Left forelimb (tissue), 1 donor: ENCODE data around the gene KLHDC7A.
"Not testable (repeated sequence)": the region's sequence is repeated elsewhere in the genome, so short reads cannot be mapped to it uniquely, and the experiment has no call there.

ENCODE experiments used
- DNase-seq: peaks from one replicate; pipeline ENCODE4 v3.0.0-alpha.2; 2018; ENCODE audit warnings: low spot score

KLHDC7A gene

DNA sequence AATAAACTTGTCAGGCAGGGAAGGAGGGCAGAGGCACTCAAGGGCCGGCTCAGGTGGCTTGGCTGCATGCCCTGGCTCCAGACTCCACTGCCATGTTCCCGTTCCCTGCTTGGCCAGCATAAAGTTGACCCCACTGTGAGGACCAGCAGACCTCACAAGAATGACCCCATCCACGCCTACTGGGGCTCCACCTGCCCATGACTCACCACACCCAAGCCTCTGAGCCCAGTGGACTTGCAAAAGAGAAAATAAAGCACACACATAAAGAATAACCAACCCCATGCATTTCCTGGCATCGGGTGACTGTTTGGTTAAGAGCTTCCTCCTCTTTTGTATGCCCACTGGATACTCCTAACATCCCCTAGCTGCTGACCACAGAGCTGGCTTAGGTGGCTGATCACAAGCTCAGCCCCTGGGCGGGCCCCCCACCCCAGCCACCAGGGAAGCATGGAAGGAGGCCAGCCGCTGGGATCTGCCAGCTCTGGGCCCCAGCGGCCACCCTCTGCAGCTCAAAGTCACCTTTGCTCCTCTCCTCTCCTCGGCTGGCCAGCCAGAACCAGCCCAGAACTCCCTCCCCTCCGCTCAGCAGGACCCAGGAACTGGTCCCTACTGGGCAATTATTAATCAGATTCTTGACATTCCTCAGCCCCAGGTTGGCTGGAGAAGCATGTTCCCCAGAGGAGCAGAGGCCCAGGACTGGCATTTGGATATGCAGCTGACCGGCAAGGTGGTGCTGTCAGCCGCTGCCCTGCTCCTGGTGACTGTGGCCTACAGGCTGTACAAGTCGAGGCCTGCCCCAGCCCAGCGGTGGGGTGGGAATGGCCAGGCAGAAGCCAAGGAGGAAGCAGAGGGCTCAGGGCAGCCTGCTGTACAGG, at the start of gene KLHDC7A:
Gene KLHDC7A, plus strand, starts transcription at position 616 of the 875 bp plus-strand sequence. Its CDS starts 52 bp downstream, at position 668.
- DNase-seq = no peak

DNA sequence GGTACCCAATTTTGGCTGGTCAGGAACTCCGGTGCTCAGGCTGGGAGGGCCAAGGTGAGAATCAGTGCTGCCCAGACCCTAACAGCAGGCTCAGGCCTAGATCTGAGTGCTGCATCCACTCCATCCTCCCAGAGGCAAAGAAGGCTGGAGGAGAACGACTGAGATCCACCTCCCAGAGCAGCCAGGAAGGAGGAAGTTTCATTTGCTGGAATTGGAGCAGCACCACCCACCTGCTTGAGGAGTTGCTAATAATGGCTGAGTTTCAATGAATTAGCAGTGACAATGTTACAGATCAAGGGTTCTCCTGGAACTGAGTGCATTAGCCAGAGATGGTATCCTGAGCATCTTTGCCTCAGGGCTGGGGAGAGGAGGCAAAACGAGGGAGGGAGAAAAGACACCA, 46.7 kb upstream of the KLHDC7A start:
- DNase-seq = no peak

DNA sequence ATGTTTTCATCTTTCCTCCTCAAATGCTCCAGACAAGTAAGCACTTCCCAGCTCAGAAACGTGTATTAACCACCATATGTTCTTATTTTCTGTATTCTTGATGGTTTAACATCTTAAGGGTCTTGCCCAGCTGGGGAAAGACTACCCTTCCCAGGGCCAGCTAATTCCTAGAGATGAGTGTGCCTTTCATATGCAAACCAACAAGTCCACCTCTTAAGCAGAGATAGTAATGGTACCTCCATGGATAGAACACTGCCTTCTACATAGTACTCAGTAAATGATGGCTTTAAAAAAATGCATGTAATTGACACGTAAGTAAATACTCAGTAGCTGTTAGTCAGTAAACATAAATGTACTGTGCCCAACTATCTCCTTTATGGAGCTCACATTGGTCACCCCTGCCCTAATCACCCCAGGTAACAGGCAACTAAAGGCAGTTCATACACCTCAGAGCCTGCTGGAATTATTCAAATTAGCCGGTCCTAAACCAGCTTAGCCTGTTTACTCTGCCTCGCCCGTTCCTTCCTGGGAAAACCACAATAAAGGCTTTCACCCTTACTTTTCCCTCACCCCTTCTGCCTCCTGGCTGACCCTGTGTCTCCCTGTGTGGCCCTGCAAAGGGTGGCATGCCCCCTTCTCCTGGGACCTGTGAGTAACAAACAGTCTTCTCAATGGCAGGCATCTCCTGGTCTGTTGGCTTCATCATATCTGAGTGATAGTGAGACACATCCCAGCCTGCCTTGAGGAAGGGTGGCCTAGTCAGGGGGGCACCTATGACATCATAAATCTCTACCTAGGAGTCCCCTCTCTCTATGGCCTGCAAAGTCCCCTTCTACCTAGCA, 40.1 kb upstream of the KLHDC7A start:
- no peak for DNase-seq

DNA sequence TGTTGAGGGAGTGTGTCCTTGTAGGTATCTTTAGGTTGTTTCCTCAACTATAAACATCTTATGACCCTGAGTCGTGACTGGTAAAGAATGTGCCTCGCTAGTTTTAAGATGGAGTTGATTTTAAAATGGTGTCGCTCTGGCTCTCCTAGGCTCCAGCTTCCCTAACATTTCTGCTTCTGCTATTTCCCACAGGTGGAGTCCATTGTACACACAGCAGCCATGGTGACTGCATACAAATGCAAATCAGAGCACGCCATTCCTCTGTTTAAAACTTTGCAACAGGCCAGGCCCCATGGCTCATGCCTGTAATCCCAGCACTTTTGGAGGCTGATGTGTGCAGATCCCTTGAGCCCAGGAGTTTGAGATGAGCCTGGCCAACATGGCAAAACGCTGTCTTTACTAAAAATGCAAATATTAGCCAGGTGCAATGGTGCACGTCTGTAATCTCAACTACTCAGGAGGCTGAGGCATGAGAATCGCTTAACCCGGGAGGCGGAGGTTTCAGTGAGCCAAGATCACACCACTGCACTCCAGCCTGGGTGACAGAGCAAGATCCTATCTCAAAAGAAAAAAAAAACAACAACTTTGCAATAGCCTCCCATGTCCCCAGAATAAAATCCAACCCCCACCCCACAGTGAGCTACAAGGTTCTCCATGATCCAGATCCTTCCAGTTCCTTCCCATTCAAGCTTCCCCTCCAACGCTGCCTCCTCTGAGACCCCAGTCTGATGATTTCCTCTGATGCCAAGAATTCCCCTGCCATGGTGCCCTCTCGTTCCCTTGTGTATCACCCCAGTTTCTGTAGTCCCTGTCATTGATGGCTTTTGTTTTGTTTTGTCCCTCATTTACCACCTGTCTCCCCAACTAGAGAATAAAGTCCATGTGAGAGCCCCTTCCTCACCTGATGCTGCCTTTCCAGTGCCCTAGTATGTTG, 36.9 kb upstream of the KLHDC7A start:
- no peak for DNase-seq

DNA sequence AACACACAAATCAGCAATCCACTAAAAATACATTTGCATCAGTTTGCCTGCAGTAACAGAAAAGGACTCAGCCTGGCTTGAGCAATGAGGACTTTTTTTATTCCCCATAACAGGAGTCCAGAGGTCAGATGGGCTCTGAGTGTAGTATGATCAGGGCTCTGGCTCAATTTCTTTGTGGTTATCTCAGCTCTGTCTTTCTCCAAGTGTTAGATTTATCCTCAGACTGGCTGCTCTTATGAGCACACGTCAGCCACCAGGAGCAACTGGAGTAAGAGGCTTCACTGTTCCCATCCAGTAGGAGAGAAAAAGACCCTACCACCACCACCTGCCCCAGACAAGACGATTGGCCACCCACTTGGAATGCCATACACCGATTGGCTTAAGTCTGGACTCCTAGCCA, 36.2 kb upstream of the KLHDC7A start:
- DNase-seq = no peak

DNA sequence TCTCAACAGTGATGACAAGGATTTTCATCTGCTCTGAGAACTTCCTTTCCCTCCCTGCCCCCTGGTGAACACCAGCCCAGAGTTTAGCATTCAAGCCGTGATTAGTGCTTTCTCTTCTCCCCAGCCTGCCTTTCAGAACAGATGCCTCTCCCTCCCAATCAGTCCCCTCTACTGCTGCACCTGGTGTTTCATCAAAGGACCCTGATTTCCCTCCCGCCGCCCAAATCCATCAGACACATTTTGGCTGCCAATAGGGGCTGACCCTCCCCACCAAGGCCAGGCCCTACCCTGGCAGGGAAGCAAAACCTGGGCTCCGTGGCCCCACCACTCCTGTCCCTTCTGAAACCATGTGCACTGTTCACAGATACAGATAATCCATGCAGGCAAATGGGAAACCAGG, 34.0 kb upstream of the KLHDC7A start:
- no peak for DNase-seq

DNA sequence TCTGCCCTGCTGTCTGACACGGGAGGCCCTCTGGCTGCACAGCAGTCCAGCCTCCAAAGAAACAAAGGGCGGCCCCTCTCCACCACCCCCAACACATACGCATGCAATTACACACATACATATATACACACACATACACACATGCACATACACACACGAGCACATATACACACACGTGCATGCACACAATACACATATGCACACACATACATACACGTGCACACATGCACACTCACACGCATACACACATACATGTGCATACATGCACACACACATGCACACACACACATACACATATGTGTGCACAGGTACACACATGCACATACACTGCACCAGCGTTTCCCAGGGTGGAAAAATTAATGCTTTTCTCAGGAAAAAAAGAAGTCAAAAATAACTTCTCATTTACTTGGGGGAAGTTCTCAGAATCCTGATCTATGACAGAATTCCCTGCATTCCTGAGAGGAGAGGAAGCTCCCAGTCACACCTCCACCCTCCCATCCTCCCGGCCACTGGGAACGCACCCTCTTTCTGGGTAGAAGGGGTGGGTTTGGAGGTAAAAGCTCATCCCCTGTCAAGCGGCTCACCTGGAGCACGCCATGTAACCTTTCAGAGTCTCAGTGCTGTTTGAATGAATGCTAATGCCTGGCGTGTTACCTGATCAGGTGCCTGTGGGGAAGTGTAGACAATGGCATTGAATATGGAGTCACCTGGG, 33.1 kb upstream of the KLHDC7A start:
- DNase-seq = no peak

DNA sequence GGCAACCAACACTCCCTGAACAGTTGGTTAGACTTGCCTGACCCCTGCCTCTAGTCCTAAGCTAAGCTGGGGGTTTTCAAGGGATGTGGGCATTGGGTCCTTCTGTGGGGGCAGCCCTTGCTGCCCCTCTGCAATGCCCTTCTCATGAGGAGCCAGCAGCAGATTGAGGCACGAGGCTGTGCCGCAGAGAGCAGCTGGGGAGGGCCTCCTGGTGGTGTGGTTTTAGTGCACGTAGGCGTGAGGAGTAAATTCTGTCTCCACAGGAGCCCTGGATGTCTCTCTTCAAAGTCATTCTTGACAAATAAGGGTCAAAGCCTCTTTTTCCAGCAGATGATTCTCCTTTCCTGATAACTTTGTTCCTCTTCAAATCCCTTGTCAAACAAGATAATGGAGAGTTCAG, 31.8 kb upstream of the KLHDC7A start:
- DNase-seq = no peak

DNA sequence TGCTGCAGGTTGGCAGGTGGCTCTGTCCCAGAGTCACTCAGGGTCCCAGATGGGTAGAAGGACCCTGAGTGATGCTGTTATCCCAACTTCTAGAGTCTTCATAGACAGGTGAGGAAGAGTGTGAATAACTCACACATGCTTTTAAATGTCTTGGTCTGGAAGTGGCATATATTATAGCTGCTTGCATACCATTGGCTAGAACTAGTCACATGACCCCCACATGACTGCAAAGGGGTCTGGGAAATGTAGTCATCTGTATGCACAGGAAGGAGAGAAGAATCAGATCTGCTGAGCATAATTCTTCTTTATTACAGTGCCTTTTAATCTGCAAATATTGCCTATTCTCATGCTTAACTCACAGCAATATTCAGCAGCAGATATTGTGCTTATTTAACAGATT, 28.2 kb upstream of the KLHDC7A start:
- DNase-seq = no peak

DNA sequence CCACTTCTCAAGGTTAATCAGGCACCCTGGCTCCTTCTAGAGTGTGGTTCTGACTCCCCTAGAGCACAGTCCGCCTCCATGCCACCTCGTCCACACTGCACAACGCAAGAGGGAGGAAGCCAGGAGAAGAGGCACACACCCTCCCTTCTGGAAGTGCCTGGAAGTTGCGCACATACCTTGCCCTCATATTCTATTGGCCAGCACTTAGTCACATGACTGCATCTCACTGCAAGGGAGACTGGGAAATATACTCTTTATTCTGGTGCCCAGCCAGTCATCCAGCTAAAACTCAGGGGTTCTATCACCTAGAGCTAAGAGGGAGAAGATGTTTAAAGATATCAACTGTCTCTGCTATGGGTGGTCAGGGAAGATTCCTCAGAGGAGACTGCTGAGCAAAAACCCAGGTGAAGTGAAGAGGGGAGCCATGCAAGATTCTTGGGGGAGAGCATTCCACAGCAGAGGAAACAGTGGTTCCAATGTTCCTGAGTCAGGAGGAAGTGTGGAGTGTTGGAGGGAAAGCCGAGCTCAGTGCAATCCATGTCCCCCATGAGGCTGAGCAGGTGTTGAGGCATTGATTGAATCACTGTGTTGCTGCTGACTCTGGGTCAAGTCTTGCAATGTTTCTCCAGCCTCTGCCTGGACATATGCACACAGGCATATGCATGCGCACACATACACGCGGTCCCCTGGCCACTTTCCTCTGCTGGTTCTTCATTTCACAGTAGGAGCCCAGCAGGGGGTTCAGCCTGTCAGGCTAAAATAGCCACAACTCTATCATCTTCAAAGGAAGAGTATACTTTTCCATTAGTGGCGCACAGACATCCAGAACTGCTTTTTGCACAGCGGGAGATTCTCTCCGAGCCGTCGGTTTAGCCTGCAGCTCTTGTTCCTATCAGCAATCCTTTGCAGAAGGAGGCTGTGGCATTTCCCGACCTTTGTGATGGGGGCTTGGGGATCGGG, 22.3 kb upstream of the KLHDC7A start:
- no peak for DNase-seq

DNA sequence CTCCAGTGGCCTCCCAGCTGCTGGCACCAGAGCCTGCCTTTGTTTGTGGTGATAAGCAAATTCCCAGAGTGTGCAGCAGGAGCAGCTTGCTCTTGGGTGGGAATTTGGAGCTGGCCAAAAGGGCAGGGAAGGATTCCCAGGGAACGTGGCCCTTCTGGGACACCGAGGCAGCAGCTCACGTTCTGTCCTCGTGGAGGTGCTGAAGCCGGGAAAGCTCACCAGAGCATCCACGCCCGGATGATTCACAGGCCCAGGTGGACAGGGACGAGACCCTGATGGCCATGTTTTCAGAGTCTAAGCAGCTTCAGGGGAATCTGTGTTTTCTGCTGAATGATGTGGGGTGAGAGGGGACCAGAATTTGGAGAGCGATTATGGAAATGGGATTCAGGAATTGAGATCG, 19.1 kb upstream of the KLHDC7A start:
- no peak for DNase-seq

DNA sequence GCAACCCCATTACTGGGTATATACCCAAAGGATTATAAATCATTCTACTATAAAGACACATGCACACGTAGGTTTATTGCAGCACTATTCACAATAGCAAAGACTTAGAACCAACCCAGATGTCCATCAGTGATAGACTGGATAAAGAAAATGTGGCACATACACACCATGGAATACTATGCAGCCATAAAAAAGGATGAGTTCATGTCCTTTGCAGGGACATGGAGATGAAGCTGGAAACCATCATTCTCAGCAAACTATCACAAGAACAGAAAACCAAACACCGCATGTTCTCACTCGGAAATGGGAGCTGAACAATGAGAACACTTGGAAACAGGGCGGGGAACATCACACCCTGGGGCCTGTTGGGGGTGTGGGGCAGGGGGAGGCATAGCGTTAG, 18.2 kb upstream of the KLHDC7A start:
- not testable (repeated sequence) for DNase-seq

DNA sequence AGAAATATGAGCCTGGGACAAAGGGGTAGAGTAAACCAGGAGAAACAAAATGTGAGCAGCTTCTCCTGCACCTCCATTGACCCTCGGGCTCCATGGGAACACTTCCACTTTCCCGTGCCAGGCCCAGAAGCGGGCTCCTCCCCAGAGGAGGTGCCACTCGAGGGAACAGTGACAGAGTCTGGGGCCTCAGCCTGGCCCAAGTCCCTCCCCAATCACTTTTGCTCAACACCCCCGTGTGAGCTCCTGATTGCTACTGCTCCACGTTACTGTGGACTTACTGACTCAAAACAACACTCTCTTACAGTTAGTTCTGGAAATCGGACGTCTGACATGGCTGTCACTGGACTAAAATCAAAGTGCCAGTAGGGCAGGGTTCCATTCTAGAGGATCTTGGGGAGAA, 17.7 kb upstream of the KLHDC7A start:
- no peak for DNase-seq

DNA sequence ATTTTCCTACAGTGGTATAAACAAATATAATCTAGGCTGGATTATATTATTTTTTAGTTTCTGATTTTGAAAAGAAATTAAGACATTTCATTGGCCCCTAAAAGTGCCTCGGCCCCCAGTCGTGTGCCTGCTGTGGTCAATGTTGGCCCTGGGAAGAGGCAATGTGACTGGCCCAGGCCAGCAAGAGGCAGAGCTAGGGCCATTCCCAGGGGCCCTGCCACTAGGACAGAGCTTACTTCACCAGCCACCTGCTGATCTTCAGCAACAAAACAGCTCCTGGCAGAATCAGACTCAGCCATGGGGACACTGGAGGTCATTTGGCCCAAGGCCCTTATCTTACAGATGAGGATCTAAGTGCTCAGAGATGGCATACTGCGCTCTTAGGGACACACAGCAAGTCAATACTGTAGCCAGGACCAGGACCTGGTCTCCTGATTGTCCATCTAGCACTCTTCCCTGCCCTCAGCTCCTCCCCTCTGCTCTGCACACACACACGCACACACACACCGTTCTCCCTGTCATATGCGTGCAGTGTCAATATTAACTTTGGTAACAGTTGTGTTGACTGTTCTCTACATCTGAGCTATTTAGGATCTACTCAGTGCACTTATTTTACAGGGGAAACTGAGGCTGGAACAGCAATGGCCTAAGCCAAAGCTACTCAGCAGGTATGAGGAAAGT, 16.6 kb upstream of the KLHDC7A start:
- DNase-seq = no peak

DNA sequence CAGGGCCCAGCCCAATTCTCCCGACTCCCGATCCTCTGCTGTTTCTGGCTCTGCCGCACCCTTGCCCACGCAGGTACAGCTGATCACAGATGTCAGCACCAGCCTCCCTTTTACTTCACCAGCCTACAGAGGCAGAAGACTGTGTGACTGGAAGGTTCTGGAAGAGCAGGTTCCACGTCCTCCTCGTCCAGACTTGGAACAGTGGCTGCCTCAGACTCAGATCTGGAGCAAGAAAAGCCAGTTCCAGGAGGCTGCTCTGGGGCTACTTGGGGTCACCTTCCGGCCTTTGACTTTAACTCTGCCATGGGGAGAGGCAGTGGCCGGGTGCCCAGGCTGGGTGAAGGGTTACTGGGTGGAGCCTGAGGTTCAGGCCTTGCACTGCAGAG, 16.1 kb upstream of the KLHDC7A start:
- no peak for DNase-seq

DNA sequence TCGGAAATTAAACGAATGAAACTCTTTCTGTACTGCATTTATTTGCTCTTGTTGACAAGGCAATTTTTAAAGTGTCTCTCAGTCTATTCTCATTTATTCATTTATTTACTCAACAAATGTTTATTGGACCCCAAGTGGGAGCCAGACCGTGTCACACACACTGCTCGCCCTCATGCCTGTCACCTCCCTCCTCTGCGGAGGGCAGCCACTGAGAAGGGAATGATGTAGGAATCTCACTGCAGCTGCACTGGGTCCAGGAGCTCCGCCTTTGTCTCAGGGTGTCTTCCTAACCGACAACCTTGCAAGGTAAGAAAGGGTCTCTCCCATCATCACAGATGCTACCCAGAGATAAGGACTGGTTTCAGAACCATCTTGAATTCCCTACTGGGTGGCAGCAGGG, 14.1 kb upstream of the KLHDC7A start:
- DNase-seq = no peak

DNA sequence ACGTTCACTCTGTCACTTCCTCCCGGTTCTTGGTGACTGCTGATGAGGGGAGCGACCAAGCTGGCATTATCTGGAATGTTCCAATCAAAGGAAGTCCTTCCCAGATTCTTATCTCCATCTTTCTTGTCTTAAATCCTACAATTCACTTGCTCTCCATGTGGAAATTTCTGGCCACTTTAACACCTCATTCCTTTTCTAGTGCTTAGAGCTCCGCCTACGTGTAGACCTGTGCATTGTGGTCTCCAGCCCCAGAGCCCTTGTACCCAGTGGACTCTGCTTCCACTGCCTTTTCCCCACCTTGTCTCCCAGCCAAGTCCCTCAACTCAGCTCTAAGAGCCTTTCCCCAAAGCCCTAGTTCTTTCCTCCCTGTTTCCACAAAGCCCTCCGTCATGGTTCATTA, 12.2 kb upstream of the KLHDC7A start:
- DNase-seq = no peak

DNA sequence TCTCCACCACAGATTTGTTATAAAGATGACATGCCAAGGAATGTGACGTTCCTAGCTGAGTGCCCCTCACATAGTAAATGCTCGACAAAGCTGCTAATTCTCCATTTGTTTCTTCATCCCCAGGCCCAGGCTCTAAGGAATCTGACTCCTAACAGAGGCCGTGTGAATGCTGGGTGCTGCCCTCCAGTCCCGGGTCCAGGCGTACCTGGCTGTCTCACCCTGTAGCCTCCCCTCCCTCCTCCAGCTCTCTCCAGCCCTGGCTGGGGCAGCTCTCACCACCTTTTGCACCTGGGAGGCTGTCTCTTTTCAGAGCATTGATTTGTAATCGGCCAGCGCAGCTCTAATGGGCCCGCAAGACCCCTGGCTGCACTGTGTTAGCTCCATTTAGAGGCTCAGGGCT, 11.2 kb upstream of the KLHDC7A start:
- DNase-seq = no peak

DNA sequence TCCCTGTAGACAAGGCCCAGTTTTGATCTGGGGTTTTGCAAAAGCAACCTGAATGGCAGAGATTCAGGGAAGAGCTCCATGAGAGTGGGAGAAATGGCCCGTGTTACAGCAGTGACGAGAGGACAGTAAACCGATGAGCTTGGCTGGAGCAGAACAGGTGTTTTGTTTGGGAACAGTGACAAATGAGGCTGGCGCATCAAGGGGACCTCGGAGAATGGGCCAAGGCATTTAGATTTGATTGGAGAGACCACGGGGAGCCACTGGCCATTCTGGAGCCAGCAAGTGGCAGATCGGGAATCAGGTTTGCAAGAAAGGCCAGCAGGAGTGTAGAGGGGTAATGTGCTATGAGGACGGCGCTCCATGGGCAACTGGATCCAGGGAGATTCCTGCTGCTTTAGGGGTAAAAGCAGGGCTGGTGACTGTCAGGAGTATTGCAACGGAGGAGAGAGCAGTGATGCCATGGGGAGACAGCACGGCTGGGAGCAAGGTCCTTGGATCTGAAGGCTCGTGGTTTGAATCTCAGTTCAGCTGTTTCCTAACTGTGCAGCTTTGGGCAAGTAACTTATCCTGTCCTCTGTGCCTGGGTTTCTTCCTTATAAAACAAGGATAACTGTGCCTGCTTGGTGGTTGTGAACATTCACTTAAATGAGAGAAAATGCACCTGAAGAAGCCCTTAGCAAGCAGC, 9.9 kb upstream of the KLHDC7A start:
- DNase-seq = no peak
